HG02763 (cell line): Measurements from ENCODE around the gene DNAL4.

Source experiments
- ATAC-seq: cut with Tn5 transposase; IDR thresholded peaks from one replicate; pipeline ENCODE4 v1.9.1; 2021; ENCODE audit warnings: mild to moderate bottlenecking, moderate library complexity; ENCODE audit not compliant: unreplicated experiment

DNAL4 gene

GRCh38 chr22:38793721-38794466, at the start of gene DNAL4:
Gene DNAL4, minus strand, starts transcription at chr22:38794143. Its CDS starts 11,412 bp downstream, at chr22:38782731.
- peak; percentile 98 for ATAC-seq

GRCh38 chr22:38843201-38843656, 49.3 kb upstream of the DNAL4 start:
- no peak for ATAC-seq

DNA sequence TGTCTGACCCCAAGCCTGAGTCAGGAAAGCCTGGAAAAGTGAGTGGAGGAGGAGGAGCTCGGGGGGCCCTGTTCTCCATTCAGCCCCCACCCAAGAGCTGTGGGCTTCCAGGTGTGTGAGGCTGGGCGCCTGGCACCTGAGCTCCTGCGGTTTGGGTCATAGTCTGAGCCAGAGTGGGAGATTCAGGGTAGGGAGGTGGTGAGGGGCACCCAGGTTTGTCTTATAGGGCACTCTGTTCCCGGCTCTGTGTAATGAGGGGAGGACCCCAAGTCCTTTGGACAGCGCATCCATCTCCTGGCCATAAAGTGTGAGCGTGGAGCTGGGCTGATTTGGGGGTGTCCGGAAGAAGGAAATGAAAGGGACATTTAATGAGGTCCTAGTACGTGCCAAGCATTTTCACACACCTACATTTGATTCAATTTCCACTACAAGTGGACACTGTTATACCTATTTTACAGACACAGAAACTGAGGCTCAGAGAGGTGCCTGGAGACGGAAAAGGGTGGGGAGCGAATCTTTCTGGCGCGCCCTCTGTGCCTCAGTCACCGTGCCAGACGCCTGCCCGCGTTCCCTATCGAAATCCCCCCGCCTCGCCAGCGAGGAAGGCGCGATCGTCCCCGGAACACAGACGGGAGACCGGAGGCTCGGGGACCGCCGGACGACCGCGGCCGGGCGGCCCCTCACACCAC, 48.7 kb upstream of the DNAL4 start:
- no peak for ATAC-seq

DNA sequence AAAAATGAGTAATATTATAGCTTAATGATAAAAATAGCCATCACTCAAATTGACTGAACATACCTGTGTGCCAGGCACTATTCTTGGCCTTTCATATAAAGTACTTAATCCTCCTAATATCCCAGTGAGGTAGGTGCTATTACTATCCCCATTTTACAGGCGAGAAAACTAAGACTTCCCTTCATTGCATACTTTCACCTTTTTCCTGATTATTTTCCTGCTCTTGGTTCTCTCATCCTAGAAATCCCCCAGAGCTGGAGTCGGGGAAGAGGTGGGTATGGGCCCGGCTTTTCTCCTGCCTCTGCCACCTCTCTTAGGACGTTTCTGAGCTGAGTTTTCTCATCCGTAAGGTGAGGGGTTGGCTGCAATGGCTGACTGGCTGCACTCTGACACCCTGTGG, 47.7 kb upstream of the DNAL4 start:
- ATAC-seq: no peak

- no peak for ATAC-seq
Measured at GRCh38 chr22:38841211-38841610, 47.3 kb upstream of the DNAL4 start.

DNA sequence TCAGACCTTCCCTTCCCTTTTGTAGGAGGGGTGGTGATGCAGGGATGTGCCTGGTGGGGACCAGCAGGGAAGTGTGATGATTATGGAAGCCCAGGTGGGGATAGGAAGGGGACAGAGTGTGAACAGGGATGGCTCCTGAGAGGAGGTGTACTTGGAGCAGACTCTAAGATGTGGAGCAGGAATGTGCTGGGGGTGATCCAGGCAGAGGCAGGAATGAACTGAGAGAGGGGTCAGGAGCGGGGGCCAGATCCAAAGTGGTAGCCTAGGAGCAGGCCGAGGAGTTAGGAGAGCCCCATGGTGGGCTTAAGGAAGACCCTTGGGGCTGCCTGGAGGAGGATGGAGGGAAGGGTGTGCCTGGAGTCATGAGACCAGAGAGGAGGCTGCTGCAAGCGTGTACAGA, 46.2 kb upstream of the DNAL4 start:
- ATAC-seq: no peak

DNA sequence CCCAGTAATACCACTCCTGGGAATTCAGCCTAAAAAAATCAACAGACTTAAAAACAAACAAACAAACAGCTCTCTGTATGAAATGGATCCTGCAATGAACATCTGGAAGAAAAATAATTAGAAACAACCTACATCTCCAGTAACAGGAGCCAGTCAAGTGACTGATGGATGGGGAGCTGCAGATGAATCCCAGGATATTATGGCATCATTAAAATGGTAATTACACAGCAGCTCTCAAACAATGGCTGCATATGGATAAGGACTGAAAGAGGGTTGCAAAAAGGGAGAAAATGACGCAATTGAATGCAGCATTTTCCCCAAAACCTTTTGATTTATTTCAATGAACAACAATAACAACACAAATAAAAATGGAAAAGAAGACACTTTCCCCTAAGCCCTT, 45.7 kb upstream of the DNAL4 start:
- ATAC-seq: no peak

GRCh38 chr22:38837414-38837928, 43.5 kb upstream of the DNAL4 start:
- no peak for ATAC-seq

- ATAC-seq: no peak
Measured at GRCh38 chr22:38835888-38836301, 42.0 kb upstream of the DNAL4 start.

DNA sequence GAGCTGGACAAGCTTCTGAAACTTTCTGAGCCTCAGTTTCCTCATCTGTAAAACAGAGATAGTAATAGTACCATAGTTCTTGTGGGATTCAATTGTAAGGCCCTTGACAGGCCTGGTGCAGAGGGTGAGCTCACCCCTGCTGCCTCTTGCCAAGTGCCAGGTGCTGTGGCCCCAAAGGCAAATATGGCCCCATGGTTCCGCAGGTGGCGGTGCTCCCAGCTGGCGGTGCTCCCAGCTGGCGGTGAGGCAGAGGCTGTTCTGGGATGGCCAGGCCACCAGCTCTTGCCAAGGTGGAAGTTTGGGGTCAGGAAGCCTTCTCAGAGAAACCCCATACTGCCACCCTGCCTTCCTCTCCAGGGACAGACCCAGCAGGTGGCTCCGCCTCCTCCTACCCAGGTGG, 41.0 kb upstream of the DNAL4 start:
- no peak for ATAC-seq

DNA sequence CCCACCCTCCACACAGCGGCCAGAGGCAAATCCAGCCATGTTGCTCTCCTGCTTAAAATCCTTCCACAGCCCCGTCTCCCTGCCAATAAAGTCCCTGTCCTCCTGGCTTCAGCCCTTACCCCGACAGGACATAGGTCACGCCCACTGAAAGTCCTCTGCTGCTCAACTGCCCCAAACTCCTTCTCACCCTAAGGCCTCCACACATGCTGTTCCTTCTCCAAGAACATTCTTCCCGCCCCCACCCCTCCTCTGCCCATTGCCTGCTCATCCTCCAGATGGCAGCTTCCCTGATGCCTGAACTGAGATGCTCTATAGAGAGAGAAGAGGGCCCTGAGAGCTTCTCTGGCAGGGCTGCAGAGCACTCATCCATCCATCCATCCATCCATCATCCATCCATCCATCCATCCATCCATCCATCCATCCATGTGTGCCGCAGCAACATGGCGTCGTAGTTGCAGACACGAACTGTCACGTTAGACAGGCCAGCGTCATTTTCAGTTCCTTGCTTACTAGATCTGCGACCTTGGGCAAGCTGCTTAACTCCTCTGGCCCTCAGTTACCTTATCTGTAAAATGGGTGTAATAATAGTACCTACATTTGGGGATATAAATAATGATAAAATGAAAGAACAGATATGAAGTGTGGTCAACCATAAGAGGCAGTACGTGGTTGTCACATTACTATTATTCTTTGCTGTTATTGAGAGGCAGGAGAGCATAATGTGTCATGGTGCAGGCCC, 40.4 kb upstream of the DNAL4 start:
- no peak for ATAC-seq

DNA sequence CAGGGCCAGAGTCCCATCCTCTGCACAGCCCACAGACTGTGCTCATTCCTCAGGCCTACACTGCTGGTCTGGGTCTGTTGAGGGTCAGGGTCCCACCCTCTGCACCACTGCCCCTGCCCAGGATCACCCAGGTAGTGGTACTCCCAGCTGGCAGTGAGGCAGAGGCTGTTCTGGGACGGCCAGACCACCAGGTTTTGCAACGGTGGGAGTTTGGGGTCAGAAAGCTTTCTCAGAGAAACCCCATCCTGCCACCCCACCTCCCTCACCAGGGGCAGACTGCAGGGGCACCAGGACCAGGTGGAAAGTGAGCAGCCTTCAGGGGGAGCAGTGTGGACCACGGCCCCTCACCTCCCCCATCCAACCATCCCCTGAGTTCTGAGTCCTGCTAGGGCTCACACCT, 39.1 kb upstream of the DNAL4 start:
- ATAC-seq: no peak

- no peak for ATAC-seq
Measured at GRCh38 chr22:38832005-38832978, 38.3 kb upstream of the DNAL4 start.

DNA sequence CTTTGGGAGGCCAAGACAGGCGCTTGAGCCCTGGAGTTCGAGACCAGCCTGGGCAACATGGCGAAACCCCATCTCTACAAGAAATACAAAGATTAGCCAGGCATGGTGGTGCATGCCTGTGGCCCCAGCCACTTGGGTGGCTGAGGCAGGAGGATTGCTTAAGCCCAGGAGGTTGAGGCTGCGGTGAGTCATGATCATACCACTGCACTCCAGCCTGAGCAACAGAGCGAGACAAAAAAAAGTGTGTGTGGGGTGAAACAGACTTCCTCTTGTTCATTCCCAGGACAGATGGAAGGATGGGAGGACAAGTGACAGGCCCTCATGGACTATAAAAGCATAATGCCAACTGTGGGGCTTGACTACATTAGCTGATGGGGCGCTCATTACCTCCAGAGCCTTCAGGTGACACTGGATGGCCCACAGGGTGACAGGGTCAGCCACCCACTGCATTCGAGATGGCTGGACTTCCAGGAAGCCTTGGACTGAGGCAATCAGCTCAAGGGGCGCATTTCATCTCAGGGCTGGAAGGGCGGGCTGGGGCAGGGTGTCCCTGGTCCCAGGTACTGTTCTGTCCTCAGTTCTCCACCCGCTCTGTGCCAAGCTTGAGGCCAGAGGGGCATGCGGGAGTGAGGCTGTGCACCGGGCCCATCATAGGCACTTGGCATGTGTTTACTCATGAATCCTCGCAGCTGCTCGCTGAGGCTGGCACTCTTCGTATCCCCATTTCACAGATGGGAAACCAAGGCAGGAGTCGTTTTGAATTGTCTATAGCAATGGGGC, 37.4 kb upstream of the DNAL4 start:
- ATAC-seq: no peak

DNA sequence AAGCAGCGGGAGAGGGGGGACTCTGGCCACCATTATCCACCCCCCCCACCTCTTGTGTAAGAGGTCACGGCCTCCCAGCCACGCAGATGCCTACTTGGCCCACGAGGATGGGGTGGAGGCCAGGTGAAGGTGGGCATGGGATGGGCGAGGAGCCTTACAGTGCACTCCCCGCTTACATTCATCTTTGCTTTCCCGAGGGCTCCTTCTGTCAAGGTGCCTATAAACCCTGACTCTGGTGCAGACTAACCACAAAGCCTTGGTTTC, 36.8 kb upstream of the DNAL4 start:
- no peak for ATAC-seq

GRCh38 chr22:38830026-38830844, 36.3 kb upstream of the DNAL4 start:
- no peak for ATAC-seq

DNA sequence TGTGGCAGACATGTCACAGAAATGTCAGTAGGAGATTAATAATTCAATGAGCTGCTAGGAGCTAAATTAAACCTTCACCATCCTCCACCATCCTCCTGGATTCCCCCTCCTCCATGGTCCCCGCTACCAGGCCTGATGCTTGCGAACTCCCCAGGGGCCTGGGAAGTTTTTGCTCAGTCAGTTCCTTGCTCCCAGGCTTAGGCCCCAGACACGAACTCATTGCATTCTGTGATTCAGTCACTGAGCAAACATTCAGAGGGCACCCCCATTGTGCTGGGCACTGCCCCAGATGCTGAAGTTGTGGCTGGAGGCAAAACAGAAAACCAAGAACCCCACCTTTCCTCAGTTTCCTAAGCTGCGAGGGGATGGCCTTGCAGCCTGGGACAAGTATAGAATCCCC, 35.5 kb upstream of the DNAL4 start:
- no peak for ATAC-seq

DNA sequence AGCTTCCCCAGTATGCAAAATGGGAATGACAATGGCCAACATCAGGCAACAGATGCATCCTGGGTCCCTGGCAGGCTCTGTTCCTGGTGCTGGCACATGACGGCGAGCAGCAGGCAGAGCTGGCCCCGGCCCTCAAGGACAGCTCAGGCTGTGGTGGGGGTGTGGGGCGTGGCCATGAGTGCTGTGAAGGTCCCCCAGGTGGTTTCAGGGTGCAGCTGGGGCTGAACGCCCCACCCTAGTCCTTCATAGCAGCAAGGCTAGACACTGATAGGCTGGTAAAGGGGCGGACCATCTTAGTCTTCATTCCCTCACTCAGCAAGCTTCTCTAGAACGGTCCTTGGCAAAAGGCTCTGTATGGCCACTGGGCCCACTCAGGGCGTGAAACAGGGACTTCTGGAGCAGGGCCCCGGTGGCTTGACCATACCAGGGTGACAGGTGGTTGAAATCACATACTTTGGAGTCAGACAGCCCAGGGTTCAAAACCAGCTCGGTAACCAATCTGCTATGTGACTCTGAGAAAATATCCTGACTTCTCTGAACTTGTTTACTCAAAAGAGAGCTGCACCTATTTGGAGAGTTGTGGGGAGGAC, 34.8 kb upstream of the DNAL4 start:
- ATAC-seq: no peak

DNA sequence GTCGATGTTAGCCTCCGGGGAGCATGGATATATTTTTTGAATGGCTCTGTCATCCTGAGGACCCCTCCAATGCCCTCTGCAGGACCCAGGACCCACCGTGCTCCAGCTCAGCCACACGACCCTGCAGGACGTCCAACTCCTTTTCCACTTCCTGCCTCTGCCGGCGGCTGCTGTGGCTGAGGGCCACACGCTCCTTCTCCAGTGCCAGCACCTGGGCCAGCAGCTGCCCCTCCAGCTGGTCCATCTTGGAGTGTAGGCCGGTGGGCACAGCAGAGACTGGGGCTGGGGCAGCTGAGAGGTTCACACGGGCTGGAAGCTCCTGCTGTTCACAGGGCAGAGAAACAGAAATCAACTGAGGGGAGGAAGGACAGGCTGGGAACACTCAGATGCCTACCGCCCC, 34.2 kb upstream of the DNAL4 start:
- no peak for ATAC-seq
